ENCODE data around the gene NUAK1. TPM values are rescaled to one million over a fixed set of nuclear protein-coding genes. Genes with fewer than 3 reads are reported as not detected.

NUAK1 gene
- total RNA-seq, 1 experiment from 2014 or later: 10.1 TPM

- H3K4me1 Mint-ChIP-seq: peaks cover 42 to 58% of the 10 kb centered on the region in 2 experiments
- no peak overlapping the region for H4K91ac ChIP-seq (ENCODE audit: insufficient read length, low read depth, low read length)
- no peak overlapping the region for H3K18ac ChIP-seq (ENCODE audit: insufficient read length, low read depth, low read length)
- H3K27me3 Mint-ChIP-seq (ENCODE audit: low read depth): no peaks in the 10 kb centered on the region
- no peak overlapping the region for H2BK5ac ChIP-seq (ENCODE audit: insufficient read length, low read length)
- H3K4me1 ChIP-seq (ENCODE audit: insufficient read depth, low read length): peaks cover 7% of the 10 kb centered on the region; the same call in 1 of the 2 replicates
- no peak overlapping the region for H4K8ac ChIP-seq (replicated peaks; ENCODE audit: insufficient read length, low read depth, low read length)
- no peak overlapping the region for H2AK5ac ChIP-seq (ENCODE audit: insufficient read length, low read length)
- H3K4me3 Mint-ChIP-seq: no peak overlapping the region
- H2BK120ac ChIP-seq (ENCODE audit: low read depth, low read length, poor library complexity, severe bottlenecking): no peak overlapping the region
- peaks cover 13% of the 10 kb centered on the region; the same call in 1 of the 2 replicates for H3K79me2 ChIP-seq (ENCODE audit: insufficient read depth, low read length)
- no peaks in the 10 kb centered on the region for H3K9me3 Mint-ChIP-seq
- WGBS (ENCODE audit: extremely low coverage, insufficient read length, low lambda C conversion rate): no CpG with 5 or more reads among the region's 5 CpGs
- H3K9me3 ChIP-seq (ENCODE audit: control insufficient read depth, low read depth, low read length): no peaks in the 10 kb centered on the region
- no peak for DNase-seq
- no peak overlapping the region for H2BK20ac ChIP-seq (ENCODE audit: low read depth, low read length, poor library complexity, severe bottlenecking)
- H3K36me3 Mint-ChIP-seq (ENCODE audit: insufficient read depth in 1 of 3, low read depth in 3 of 3): no peaks in the 10 kb centered on the region; a peak in 1 of 7 replicates
- H3K4me2 ChIP-seq (ENCODE audit: insufficient read depth, insufficient read length, low read length): no peak overlapping the region
- no peak for TF ChIP-seq CTCF (conservative IDR thresholded peaks at IDR 0.05)
- H3T11ph ChIP-seq (ENCODE audit: low read length): no peak overlapping the region
- H4K20me1 ChIP-seq (ENCODE audit: control insufficient read depth, insufficient read depth, insufficient read length): no peaks in the 10 kb centered on the region
- H3K4ac ChIP-seq (ENCODE audit: low read depth, low read length): no peak overlapping the region
- no peak overlapping the region for H4K5ac ChIP-seq (ENCODE audit: insufficient read length, low read depth, low read length)
- no peak overlapping the region for H2BK12ac ChIP-seq (ENCODE audit: insufficient read length, low read depth, low read length)
- no peak overlapping the region for H3K27ac Mint-ChIP-seq
- no peak overlapping the region for H2AFZ ChIP-seq (ENCODE audit: low read length)
- H3K79me1 ChIP-seq (ENCODE audit: insufficient read depth, low read depth, low read length, poor library complexity, severe bottlenecking): no peaks in the 10 kb centered on the region
- no peak overlapping the region for H2BK15ac ChIP-seq (ENCODE audit: low read depth, low read length)
- H3K9ac ChIP-seq (ENCODE audit: extremely low read depth, insufficient read length, low read length): no peak overlapping the region
- no peaks in the 10 kb centered on the region for H3K27me3 ChIP-seq (ENCODE audit: insufficient read depth, low read length)
- H3K27ac ChIP-seq (ENCODE audit: insufficient read length, low read depth, low read length): no peak overlapping the region
- no peaks in the 10 kb centered on the region for H3K23me2 ChIP-seq (ENCODE audit: insufficient read length, low read depth, low read length, poor library complexity, severe bottlenecking)
- no peak overlapping the region for H3K23ac ChIP-seq (ENCODE audit: insufficient read length, low read depth, low read length)
- H3K14ac ChIP-seq (ENCODE audit: insufficient read depth, low read length): no peak overlapping the region
- H3K56ac ChIP-seq (ENCODE audit: insufficient read length, low read depth, low read length): no peak overlapping the region
These were observed 15.6 kb downstream of the NUAK1 start for GRCh38 chr12:106123110-106123509.

All from H9 (cell line).